ENCODE results near the gene MED9.
A peak's percentile ranks its signal among the peaks of the same experiment; 100 is the strongest.

MED9 gene

DNA sequence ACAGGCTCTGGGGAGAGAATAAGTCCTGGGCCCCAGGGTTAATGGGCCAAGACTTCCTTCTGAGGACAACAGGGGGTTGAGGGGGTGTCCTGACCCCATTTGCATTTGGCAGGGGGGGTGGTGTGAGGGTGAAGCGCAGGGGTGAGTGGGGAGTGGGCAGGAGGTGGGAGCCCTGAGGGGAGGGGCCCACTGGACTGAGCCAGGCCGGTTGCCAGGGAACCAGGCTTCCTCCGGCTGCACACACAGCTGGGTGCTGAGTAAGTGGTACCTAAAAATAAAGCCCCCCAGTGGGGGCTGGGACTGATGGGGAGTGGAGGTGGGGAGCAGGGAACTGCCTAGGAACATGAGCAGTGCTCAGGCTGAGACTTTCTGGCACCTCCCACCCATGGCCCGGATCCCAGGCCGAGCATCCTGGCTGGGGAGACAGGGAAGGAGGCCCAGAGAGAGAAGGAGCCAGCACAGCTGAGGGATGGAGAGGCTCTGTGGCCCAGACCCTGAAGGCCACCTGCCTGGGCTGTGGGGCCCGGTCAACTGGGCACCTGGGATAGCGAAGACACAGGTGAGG, 26.8 kb downstream of the MED9 start:
- DNase-seq (ENCODE audit: low read depth, low spot score): no peak

- DNase-seq (ENCODE audit: low read depth, low spot score): no peak
These were observed 27.7 kb downstream of the MED9 start for GRCh38 chr17:17504341-17505140.

DNA sequence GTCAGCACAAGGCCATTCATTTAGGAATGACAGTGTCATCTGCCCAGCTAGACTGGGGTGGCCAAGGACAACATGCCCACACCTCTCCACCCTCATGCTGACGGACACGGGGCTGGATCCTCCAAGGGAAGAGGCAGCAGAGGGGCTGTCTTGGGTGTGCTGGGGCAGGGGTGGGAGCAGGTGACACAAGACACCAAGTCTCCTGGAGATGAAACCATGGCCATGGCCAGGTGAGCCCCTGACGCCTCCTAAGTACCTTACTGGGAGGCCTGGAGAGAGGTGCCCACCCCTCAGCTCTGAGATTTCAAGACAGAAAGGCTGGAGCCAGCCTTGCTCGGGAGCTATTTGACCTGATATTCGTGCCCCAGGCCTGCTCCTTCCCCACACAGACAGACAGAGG, 28.4 kb downstream of the MED9 start:
- DNase-seq (ENCODE audit: low read depth, low spot score): no peak

GRCh38 chr17:17505610-17506171, 28.9 kb downstream of the MED9 start:
- DNase-seq (ENCODE audit: low read depth, low spot score): no peak

- no peak for DNase-seq (ENCODE audit: low read depth, low spot score)
These were observed 29.5 kb downstream of the MED9 start for GRCh38 chr17:17506181-17506741.

DNA sequence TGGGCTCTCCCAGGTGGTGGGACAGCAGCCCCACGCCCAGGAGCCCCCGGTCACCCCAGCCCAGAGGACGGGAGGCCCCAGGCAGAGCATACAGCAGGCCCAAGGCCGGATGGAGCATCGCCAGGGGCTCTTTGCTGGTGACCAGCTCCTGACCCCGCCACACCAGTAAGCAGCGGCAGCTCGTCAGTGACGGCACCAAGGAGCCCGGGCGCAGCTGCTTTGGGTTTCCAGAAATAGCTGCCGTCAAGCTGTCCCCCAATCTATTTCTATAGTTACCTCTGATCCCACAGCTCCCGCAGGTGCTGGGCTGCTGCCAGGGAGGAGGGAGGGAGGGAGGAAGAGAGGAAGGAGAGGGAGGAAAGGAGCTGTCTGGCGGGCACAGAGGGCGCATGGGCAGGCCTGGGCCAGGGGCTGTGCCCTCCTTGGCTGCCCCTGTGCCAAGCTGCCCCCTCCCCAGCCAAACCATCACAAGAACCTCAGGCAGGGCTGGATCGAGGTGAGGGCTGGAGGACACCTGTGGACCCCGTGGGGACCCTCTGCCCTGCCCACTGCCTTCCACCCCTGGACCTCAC, 30.2 kb downstream of the MED9 start:
- no peak for DNase-seq (ENCODE audit: low read depth, low spot score)

DNA sequence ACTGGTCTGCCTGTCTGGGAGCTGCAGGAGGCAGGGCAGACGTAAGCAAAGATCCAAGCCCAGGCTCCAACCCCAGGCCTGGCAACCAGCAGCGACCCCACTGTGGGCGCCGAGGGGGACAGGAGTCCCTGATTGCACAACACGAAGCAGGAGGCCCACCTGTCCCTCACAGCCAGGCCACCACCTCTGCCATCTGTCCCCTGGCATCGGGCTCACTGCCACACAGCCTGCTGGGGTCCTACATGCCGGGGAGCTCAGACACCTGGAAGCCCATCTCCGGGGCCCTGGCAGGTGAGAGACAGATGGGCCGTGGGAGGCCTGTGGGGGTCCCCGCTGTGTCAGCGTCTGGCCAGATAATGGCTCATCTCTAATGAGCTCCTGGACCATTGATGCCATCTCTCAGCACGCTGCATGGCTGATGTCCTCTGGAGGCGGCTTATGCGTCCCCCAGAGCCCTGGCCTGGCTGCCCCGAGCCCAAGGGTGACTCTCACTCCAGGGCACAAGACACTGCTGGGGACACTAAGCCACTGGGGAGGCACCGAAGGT, 30.7 kb downstream of the MED9 start:
- DNase-seq (ENCODE audit: low read depth, low spot score): no peak

GRCh38 chr17:17508019-17508535, 31.3 kb downstream of the MED9 start:
- no peak for DNase-seq (ENCODE audit: low read depth, low spot score)

DNA sequence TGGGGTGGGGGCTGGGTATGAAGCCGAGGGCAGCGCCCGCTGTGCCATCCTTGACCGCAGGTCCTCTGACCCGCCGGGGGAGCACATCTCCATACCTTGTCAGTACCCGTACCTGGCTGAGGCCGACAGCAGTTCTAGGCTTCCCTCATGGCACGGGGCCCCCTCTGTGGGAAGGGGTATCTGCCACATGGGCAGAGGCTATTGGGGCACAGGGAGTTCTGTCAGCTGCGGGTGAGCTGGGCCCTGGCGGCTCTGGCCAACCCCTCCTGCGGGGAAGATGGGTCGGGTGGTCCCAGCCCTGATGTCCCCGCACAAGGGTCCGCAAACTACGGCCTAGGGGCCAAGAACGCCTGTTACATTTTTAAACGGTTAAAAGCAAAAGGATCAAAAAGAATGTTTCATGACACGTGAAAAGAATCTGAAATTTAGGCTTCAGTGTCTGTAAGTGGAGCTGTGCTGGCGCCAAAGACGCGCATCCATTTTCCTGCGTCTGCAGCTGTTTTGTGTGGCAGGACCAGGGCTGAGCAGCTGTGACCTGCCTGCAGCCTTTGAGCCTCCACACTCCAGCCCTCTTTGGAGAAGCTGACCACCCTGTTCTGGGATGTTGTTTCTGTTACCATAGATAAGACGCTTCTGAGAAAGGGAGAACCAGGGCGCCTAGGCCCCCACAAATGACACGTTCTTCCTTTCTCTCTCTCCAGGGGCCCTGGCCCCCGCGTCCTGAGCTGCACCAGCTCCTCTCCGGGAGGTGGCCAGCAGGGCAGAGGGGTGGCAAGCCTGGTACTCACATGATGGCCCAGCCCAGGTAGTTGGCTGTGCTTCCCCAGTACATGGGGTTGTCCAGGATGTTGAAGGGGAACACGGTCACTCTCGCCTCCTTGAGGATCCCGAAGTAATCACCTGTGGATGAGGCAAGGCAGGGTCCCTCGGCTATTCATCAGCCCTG, 32.1 kb downstream of the MED9 start:
- no peak for DNase-seq (ENCODE audit: low read depth, low spot score)

GRCh38 chr17:17509601-17510425, 33.0 kb downstream of the MED9 start:
- DNase-seq (ENCODE audit: low read depth, low spot score): no peak

GRCh38 chr17:17510456-17511292, 33.9 kb downstream of the MED9 start:
- no peak for DNase-seq (ENCODE audit: low read depth, low spot score)

DNA sequence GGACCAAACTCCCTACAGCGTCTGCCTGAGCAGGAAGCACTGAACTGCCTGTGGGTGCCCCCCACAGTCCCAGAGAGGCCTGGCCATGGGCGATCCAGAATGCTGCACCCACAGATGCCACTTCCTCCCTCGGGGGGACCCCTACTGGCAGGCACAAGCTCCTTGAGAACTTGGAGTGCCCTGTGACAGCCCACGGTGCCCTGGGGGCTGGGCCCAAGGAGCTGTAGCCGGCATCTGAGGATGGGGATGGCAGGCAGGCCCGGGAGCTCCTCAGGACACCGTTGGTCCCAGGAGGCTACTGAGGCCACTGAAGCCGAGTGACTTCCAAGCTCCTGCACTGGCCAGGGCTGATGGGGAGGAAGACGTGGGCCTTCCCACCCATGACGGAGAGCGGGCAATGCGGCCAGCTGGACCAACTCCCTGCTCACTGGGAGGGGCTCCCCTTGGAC, 34.5 kb downstream of the MED9 start:
- DNase-seq (ENCODE audit: low read depth, low spot score): no peak

GRCh38 chr17:17511881-17512858, 35.4 kb downstream of the MED9 start:
- DNase-seq (ENCODE audit: low read depth, low spot score): peak; percentile 53

DNA sequence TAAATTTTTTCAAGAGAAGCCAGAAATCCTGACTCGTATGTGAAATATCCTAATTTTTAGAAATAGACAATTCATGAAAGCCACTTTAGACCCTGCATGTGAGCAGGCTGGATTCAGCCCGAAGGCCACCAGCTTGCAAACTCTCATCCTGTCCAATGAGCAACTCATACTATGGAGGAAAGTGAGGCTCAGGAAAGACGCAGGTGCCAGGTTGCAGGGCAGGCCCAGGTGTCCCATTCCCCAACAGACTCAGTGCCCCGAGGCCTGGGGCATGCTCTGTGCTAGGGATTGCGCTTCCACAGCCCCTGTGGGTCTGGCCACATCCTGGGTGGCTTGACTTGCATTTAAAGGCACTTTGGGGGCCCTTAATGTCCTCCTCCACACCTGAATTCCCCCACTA, 36.1 kb downstream of the MED9 start:
- DNase-seq (ENCODE audit: low read depth, low spot score): no peak

DNA sequence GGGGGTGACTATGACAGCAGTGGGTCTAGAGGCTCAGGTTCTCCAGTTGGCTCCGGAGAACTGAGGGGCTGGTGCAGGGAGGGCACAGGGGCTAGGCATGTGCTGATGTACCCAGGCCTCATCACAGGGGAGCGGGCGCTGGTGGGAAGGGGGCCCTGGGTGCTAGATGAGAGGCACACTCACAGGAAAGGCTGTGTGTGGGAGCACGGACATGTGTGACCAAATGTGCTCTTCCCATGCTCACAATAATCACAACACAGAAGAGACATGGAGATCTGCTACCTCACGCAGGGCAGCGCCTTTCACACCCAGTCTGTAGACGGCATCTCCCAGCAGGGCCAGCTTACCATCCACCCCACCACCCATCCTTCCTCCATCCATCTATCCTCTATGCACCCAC, 36.8 kb downstream of the MED9 start:
- DNase-seq (ENCODE audit: low read depth, low spot score): no peak

GRCh38 chr17:17514361-17514992, 37.7 kb downstream of the MED9 start:
- no peak for DNase-seq (ENCODE audit: low read depth, low spot score)

All from smooth muscle cell of the brain vasculature (primary cell).